ENCODE results near the gene TNFSF12. TPM values are rescaled to one million over a fixed set of nuclear protein-coding genes. Genes with fewer than 3 reads are reported as not detected.

Gene TNFSF12
- total RNA-seq, 1 experiment from 2014 or later, result 8.8 TPM

DNA sequence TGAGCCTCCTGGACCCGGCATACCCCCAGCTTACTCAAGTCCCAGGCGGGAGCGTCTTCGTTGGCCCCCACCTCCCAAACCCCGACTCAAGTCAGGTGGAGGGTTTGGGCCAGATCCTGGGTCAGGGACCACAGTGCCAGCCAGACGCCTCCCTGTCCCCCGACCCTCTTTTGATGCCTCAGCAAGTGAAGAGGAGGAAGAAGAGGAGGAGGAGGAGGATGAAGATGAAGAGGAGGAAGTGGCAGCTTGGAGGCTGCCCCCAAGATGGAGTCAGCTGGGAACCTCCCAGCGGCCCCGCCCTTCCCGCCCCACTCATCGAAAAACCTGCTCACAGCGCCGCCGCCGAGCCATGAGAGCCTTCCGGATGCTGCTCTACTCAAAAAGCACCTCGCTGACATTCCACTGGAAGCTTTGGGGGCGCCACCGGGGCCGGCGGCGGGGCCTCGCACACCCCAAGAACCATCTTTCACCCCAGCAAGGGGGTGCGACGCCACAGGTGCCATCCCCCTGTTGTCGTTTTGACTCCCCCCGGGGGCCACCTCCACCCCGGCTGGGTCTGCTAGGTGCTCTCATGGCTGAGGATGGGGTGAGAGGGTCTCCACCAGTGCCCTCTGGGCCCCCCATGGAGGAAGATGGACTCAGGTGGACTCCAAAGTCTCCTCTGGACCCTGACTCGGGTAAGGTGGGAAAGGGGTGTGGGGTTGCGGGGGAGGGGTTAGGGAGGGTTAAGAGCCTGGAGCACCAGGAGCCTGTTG lies 14.4 kb downstream of the TNFSF12 start:
- no peak for DNase-seq (ENCODE audit: low read depth)

DNA sequence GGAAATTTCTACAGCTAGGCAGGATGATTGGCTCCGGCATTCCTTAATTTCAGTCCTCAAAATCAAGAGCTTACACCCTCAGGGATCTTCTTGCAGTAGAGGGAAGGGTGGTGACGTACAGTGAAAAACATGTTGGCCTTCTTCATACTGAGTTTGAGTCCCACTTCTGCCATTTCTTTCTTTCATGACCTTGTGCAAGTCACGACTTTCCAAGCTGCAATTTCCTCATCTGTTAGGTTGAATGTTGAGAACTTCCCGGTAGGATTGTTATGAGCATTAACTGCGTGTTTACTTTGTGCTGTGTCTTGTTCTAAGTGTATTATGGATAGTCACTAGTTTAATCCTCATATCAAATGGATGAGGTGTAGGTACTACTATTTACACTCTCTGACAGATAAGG lies 20.7 kb downstream of the TNFSF12 start:
- no peak for DNase-seq (ENCODE audit: low read depth)

- no peak for DNase-seq (ENCODE audit: low read depth)
These were observed 21.5 kb downstream of the TNFSF12 start for GRCh38 chr17:7570351-7570750.

- no peak for DNase-seq (ENCODE audit: low read depth)
These were observed 23.4 kb downstream of the TNFSF12 start for GRCh38 chr17:7572338-7572587.

- peak; percentile 99 for DNase-seq (ENCODE audit: low read depth)
These were observed 23.9 kb downstream of the TNFSF12 start for GRCh38 chr17:7572588-7573323.

DNA sequence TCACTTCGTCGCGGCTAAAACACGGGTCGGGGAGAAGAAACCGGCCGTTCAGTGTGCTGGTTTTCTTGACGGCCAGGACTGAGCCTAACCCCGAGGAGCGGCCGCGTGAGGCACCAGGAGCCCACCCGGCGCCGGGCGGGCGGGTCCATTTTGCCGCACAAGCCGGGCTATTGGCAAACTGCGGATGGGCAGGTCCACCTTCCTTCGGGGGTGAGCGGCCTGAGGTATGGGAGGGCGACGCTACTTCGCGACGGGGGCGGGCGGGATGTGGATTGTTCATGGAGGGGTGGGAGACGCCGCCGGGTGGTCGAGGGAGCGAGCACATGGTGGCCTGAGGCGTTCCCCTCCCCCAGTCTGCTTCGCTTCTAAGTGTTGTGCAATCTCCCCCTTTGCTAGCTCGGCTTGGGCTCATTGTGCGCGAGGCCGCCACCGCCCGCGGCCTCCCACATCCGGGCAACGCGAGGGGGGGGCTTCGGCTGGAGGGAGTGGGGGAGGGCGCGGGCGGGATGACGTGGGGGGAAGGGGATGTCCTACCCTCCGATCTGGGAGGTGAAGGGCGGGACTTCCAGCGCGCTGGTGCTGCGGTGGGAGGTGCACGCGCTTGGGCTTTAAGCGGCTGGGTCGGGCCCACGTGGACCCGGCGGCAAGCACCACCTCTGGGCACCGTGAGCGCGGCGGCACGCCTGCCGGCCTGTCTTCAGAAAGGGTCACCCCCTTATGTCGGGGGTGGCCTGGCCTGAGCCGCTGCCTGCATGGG lies 24.6 kb downstream of the TNFSF12 start:
- peak; percentile 85 for DNase-seq (ENCODE audit: low read depth)

DNA sequence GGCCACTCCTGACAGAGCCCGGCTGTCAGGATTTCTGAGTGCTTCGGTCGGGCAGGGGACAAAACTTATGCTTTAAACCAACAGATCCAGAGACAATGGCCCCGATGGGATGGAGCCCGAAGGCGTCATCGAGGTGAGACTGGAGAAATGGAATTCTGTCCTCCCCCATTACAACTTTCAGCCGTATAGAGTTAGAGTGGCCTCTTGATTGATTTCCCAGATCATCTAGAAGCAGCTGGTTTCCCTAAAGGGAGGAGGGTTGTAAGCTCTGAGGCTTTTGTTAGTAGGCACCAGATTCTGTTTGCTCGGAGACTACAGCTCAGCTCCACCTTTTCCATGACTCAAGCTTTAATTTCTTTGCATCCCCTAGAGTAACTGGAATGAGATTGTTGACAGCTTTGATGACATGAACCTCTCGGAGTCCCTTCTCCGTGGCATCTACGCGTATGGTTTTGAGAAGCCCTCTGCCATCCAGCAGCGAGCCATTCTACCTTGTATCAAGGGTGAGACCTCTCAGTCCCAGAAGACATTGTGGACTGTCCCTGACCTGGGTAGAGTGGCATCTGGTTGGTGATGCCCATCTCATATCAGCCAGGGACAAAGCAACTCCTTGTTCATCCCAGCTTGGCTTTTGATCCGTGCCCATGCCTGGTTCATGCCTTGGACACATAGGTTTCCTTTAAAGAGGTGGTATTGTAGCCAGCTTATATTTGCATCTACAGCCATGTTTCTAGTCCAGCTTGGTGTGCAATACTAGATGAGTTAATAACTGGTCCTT lies 25.5 kb downstream of the TNFSF12 start:
- no peak for DNase-seq (ENCODE audit: low read depth)

GRCh38 chr17:7575481-7575883 lies 26.6 kb downstream of the TNFSF12 start:
- no peak for DNase-seq (ENCODE audit: low read depth)

- no peak for DNase-seq (ENCODE audit: low read depth)
These were observed 27.1 kb downstream of the TNFSF12 start for GRCh38 chr17:7575959-7576358.

- DNase-seq (ENCODE audit: low read depth), result no peak
These were observed 27.6 kb downstream of the TNFSF12 start for GRCh38 chr17:7576432-7576937.

DNA sequence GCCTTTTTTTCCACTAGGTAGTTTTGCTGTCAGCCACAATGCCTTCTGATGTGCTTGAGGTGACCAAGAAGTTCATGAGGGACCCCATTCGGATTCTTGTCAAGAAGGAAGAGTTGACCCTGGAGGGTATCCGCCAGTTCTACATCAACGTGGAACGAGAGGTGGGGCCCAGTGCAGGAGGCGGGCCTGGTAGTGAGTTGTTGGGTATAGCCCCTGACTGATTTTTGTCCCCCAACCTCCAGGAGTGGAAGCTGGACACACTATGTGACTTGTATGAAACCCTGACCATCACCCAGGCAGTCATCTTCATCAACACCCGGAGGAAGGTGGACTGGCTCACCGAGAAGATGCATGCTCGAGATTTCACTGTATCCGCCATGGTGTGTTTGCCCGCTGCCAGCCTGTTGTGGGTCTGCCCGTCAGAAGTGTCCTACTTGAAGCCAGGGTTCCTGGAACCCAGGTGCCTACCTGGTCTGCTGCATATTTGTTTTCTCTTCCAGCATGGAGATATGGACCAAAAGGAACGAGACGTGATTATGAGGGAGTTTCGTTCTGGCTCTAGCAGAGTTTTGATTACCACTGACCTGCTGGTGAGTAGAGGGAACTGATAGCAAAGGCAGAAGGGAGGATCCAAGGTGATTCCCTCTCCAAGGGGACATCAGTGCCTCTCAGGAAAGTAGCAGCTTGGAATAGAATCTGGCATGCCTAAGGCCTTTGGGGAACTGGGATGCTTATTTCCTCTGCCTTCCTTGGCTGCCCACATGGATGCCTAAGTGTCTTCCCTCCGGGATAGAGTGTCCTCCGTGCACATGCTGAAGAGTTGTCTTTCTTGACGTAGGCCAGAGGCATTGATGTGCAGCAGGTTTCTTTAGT lies 28.7 kb downstream of the TNFSF12 start:
- no peak for DNase-seq (ENCODE audit: low read depth)

DNA sequence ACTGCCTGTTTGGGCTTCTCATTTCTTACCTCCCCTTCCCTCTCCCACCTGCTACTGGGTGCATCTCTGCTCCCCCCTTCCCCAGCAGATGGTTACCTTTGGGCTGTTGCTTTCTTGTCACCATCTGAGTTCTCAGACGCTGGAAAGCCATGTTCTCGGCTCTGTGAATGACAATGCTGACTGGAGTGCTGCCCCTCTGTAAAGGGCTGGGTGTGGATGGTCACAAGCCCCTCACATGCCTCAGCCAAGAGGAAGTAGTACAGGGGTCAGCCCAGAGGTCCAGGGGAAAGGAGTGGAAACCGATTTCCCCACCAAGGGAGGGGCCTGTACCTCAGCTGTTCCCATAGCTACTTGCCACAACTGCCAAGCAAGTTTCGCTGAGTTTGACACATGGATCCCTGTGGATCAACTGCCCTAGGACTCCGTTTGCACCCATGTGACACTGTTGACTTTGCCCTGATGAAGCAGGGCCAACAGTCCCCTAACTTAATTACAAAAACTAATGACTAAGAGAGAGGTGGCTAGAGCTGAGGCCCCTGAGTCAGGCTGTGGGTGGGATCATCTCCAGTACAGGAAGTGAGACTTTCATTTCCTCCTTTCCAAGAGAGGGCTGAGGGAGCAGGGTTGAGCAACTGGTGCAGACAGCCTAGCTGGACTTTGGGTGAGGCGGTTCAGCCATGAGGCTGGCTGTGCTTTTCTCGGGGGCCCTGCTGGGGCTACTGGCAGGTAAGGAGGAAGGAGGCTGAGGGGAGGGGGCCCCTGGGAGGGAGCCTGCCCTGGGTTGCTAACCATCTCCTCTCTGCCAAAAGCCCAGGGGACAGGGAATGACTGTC lies 30.4 kb downstream of the TNFSF12 start, which contains the start of gene CD68:
Gene CD68 (plus strand): TSS at position 638 of the 833 bp plus-strand sequence. CDS start 40 bp downstream, at position 678.
- DNase-seq (ENCODE audit: low read depth), result peak; percentile 93

DNA sequence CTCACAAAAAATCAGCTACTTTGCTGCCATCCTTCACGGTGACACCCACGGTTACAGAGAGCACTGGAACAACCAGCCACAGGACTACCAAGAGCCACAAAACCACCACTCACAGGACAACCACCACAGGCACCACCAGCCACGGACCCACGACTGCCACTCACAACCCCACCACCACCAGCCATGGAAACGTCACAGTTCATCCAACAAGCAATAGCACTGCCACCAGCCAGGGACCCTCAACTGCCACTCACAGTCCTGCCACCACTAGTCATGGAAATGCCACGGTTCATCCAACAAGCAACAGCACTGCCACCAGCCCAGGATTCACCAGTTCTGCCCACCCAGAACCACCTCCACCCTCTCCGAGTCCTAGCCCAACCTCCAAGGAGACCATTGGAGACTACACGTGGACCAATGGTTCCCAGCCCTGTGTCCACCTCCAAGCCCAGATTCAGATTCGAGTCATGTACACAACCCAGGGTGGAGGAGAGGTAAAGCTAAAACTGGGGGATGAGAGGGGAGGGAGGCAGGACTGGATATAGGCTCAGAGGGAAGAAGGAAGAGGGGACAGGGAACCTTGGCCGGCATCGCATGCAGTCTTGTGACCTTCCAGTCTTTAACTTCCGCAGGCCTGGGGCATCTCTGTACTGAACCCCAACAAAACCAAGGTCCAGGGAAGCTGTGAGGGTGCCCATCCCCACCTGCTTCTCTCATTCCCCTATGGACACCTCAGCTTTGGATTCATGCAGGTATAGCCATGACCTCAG lies 31.2 kb downstream of the TNFSF12 start:
- no peak for DNase-seq (ENCODE audit: low read depth)

DNA sequence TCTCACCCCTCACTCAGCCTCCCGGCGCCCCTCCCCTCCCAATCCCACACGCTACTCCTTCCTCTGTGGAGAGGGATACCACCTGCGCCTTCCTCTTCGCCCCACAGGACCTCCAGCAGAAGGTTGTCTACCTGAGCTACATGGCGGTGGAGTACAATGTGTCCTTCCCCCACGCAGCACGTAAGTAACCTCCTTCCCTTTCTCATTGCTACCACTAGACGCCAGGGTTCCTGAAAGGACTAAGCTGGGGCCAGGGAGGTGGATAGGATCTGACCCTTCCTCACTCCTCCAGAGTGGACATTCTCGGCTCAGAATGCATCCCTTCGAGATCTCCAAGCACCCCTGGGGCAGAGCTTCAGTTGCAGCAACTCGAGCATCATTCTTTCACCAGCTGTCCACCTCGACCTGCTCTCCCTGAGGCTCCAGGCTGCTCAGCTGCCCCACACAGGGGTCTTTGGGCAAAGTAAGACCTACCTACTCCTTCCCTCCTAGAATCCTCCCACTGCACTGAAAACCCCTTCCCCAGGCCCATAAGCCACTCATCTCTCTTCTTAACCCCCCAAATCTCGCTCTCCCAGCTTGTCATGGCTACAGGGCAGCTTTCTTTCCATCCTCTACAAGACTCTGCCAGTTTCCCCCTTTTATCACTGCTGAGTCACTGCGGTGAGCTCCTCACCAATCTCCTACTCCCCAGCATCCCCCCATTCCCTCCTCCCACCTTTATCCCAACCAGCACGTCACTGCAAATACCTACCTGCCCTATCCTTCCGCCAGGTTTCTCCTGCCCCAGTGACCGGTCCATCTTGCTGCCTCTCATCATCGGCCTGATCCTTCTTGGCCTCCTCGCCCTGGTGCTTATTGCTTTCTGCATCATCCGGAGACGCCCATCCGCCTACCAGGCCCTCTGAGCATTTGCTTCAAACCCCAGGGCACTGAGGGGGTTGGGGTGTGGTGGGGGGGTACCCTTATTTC lies 32.0 kb downstream of the TNFSF12 start:
- peak; percentile 46 for DNase-seq (ENCODE audit: low read depth)

DNA sequence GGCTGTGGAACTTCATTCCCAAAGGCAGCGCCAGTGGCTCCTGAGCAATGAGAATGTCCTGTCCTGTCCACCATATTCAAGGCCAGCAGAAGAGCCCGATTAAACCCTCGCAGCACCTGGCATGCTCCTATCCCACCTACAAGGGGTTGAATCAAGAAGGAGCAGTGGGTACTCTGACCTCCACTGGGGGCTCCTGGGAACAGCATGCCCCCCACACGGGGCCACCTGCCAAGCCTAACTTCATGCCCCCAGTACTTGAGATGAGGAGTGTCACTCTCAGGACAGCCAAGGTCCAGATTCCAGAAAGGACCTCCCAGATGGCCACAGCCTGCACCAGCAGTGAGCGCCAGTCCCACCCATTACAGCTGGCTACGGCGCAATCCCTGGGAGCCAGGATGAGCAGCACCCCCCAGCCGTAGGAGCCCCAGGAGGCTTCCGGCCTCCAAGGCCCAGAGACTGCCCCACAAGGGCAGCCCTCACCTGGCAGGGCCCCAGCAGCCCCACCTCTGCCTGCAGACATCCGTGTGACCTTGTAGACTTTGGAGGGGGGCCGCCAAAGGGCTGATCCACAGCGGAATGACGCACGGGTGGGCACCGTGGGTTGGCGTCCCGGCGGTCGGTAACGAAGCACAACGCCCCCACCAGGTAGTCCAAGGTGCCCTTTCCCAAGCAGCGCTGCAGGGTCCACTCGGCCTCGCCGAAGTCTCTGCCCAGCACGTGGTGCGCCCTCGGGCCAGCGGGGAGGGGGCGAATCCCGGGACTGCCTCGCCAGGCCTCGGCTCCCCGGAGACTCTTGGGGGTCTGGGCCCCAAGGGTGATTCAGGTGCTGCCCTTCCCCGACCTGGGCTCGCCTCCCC lies 33.8 kb downstream of the TNFSF12 start:
- no peak for DNase-seq (ENCODE audit: low read depth)

- DNase-seq (ENCODE audit: low read depth), result peak; percentile 96
These were observed 34.6 kb downstream of the TNFSF12 start, which contains the start of gene MPDU1 for GRCh38 chr17:7583253-7584109. TSS of gene MPDU1 (plus strand) at chr17:7583852. CDS start at chr17:7583863, 11 bp downstream.
